Bronchial epithelial cell (primary cell): ENCODE measurements around the gene THAP12. TPM values are rescaled to one million over a fixed set of nuclear protein-coding genes. Genes with fewer than 3 reads are reported as not detected.

Experiments
- DNase-seq: peaks from one replicate; pipeline ENCODE4 v3.0.0-alpha.2; 2010; ENCODE audit warnings: low read depth
- FAIRE-seq: peaks from 2 replicates; lab custom pipeline; 2011; peaks lifted over from hg19 to GRCh38; lab: Jason Lieb, UNC
- H3K27me3 ChIP-seq: 2 replicates; pipeline ENCODE4 v1.5.1; 2011; ENCODE audit warnings: low read length; ENCODE audit not compliant: control insufficient read depth, insufficient read depth
- H3K36me3 ChIP-seq: 2 replicates; pipeline ENCODE4 v1.5.1; 2011; ENCODE audit warnings: low read length; ENCODE audit not compliant: control insufficient read depth, insufficient read depth
- H3K4me3 ChIP-seq: 2 replicates; pipeline ENCODE4 v1.5.1; 2011; ENCODE audit warnings: mild to moderate bottlenecking, low read depth, low read length, control low read depth
- CTCF ChIP-seq: IDR thresholded peaks from 2 replicates; pipeline ENCODE4 v1.5.1; 2011; ENCODE audit warnings: mild to moderate bottlenecking, moderate library complexity, low read length, control low read depth, inconsistent platforms; ENCODE audit not compliant: insufficient read depth, severe bottlenecking
- total RNA-seq: library from RNA; depleted of rRNA; stranded (reverse); fragments of >200 nt; gene quantifications from 2 replicates; pipeline ENCODE4 v1.2.1, GENCODE V29; 2014

The THAP12 gene
- 35.3 and 42.9 TPM in 2 replicates for total RNA-seq

- FAIRE-seq (no peak), DNase-seq (peak; percentile 89)
- Histone ChIP-seq H3K4me3 (peak within 1 kb of the TSS; percentile 83), H3K27me3 (no peaks in the 10 kb centered on the region), H3K36me3 (no peaks in the 10 kb centered on the region)
- TF ChIP-seq CTCF: no peak
Observed at GRCh38 chr11:76380977-76381719, at the start of gene THAP12, which contains the start of gene GVQW3. Gene THAP12 (minus strand): TSS chr11:76381132. CDS start chr11:76380836, 296 bp downstream. Gene GVQW3 (plus strand): TSS chr11:76381323. CDS start chr11:76381829, 506 bp downstream.

GRCh38 chr11:76426660-76427059 lies 45.7 kb upstream of the THAP12 start:
- Histone ChIP-seq H3K27me3 (peaks cover 2% of the 10 kb centered on the region), H3K36me3 (no peaks in the 10 kb centered on the region), H3K4me3 (no peak overlapping the region)
- TF ChIP-seq CTCF: no peak
- FAIRE-seq (no peak), DNase-seq (no peak)

- Histone ChIP-seq H3K4me3 (no peak overlapping the region), H3K36me3 (no peaks in the 10 kb centered on the region), H3K27me3 (peaks cover 2% of the 10 kb centered on the region)
- DNase-seq (no peak), FAIRE-seq (no peak)
- no peak for TF ChIP-seq CTCF
Observed at GRCh38 chr11:76424891-76425290, 44.0 kb upstream of the THAP12 start.

GRCh38 chr11:76424379-76424778 lies 43.4 kb upstream of the THAP12 start:
- no peaks in the 10 kb centered on the region for H3K36me3 ChIP-seq
- no peak overlapping the region for H3K4me3 ChIP-seq
- no peak for TF ChIP-seq CTCF
- FAIRE-seq (no peak), DNase-seq (no peak)
- H3K27me3 ChIP-seq: peaks cover 2% of the 10 kb centered on the region

- TF ChIP-seq CTCF: peak; percentile 33
- Histone ChIP-seq H3K27me3 (no peaks in the 10 kb centered on the region), H3K36me3 (no peaks in the 10 kb centered on the region), H3K4me3 (no peak overlapping the region)
- no peak for FAIRE-seq
- DNase-seq: peak; percentile 10
Observed at GRCh38 chr11:76419896-76420295, 39.0 kb upstream of the THAP12 start.
